CD14-positive monocyte (primary cell): ENCODE data around the gene UVRAG. TPM values are rescaled to one million over a fixed set of nuclear protein-coding genes. Genes with fewer than 3 reads are reported as not detected.
A peak's percentile ranks its signal among the peaks of the same experiment; 100 is the strongest.
"Not testable (repeated sequence)": the region's sequence is repeated elsewhere in the genome, so short reads cannot be mapped to it uniquely, and the experiment has no call there.

Experiments
- DNase-seq, 3 donors: peaks; one replicate each; pipeline ENCODE4 v3.0.0-alpha.2; 2011 to 2022
- H2AFZ ChIP-seq: 2 replicates; pipeline ENCODE4 v1.6.0; 2012; ENCODE audit warnings: mild to moderate bottlenecking, low read depth, low read length, inconsistent platforms; ENCODE audit not compliant: insufficient read depth, poor library complexity, severe bottlenecking
- H3K27ac ChIP-seq, 2 donors: 1 replicate in 1 of 2; 2 replicates in 1 of 2; pipeline ENCODE4 v1.5.1; 2012 to 2013; ENCODE audit warnings: low read length in 2 of 2, control low read depth in 1 of 2, inconsistent platforms in 1 of 2, low read depth in 1 of 2, mild to moderate bottlenecking in 1 of 2
- H3K27me3 ChIP-seq, 2 donors: one replicate each; pipeline versions ENCODE4 v1.6.0 to v1.6.1; 2011 to 2013; ENCODE audit warnings: low read length in 2 of 2; ENCODE audit not compliant: control insufficient read depth in 2 of 2, insufficient read depth in 2 of 2
- H3K36me3 ChIP-seq, 2 donors: replicated peaks in 1 of 2; 1 replicate in 1 of 2; 2 replicates in 1 of 2; pipeline versions ENCODE4 v1.5.1 to v1.6.1; 2012 to 2013; ENCODE audit warnings: low read length in 2 of 2, control low read depth in 1 of 2, inconsistent platforms in 1 of 2, mild to moderate bottlenecking in 1 of 2; ENCODE audit not compliant: insufficient read depth in 2 of 2, control insufficient read depth in 1 of 2
- H3K4me1 ChIP-seq, 2 donors: 1 replicate in 1 of 2; 2 replicates in 1 of 2; pipeline versions ENCODE4 v1.5.1 to v1.6.1; 2012 to 2013; ENCODE audit warnings: low read length in 2 of 2, control low read depth in 1 of 2, inconsistent platforms in 1 of 2, mild to moderate bottlenecking in 1 of 2, moderate library complexity in 1 of 2; ENCODE audit not compliant: insufficient read depth in 2 of 2, control insufficient read depth in 1 of 2
- H3K4me2 ChIP-seq: replicated peaks from 2 replicates; pipeline ENCODE3; 2012; ENCODE audit warnings: low read length, moderate library complexity, mild to moderate bottlenecking; ENCODE audit not compliant: poor library complexity, severe bottlenecking; ENCODE audit errors: extremely low read depth
- H3K4me3 ChIP-seq, 3 experiments: fragments of 200-600 bp in 1 of 3; sonication (generic) in 1 of 3; replicated peaks in 1 of 3; 1 replicate in 2 of 3; 2 replicates in 1 of 3; pipeline ENCODE4 v1.5.1; 2011 to 2013; ENCODE audit warnings: low read length in 3 of 3, mild to moderate bottlenecking in 3 of 3, control low read depth in 2 of 3, low read depth in 2 of 3, inconsistent platforms in 1 of 3, moderate library complexity in 1 of 3
- H3K79me2 ChIP-seq: 2 replicates; pipeline ENCODE4 v1.6.0; 2012; ENCODE audit warnings: mild to moderate bottlenecking, control low read depth, inconsistent platforms, low read length, moderate library complexity; ENCODE audit not compliant: insufficient read depth
- H3K9ac ChIP-seq: 2 replicates; pipeline ENCODE4 v1.6.0; 2017; ENCODE audit warnings: low read length, mild to moderate bottlenecking; ENCODE audit not compliant: insufficient read depth, poor library complexity, severe bottlenecking
- H3K9me3 ChIP-seq, 2 donors: replicated peaks in 1 of 2; 1 replicate in 1 of 2; 2 replicates in 1 of 2; pipeline versions ENCODE4 v1.5.1 to v1.6.1; 2012 to 2013; ENCODE audit warnings: low read length in 2 of 2, control low read depth in 1 of 2; ENCODE audit not compliant: control insufficient read depth in 1 of 2, insufficient read depth in 1 of 2
- H4K20me1 ChIP-seq: 2 replicates; pipeline ENCODE4 v1.6.0; 2012; ENCODE audit warnings: mild to moderate bottlenecking, low read length, control low read depth, moderate library complexity; ENCODE audit not compliant: insufficient read depth
- H3K27ac Mint-ChIP-seq, 7 donors: one replicate each; pipeline ENCODE4 v1.8.0; 2020; ENCODE audit warnings: mild to moderate bottlenecking in 7 of 7, mixed read lengths in 7 of 7, moderate library complexity in 6 of 7, inconsistent platforms in 2 of 7
- H3K27me3 Mint-ChIP-seq, 3 donors: one replicate each; pipeline ENCODE4 v1.8.0; 2021 to 2022; ENCODE audit warnings: low read depth in 3 of 3, mild to moderate bottlenecking in 3 of 3, mixed read lengths in 3 of 3, moderate library complexity in 3 of 3, inconsistent platforms in 1 of 3
- H3K36me3 Mint-ChIP-seq, 2 donors: one replicate each; pipeline ENCODE4 v1.8.0; 2020; ENCODE audit warnings: mixed read lengths in 2 of 2, inconsistent platforms in 1 of 2, mild to moderate bottlenecking in 1 of 2
- H3K4me1 Mint-ChIP-seq: one replicate; pipeline ENCODE4 v1.8.0; 2020; ENCODE audit warnings: mild to moderate bottlenecking, mixed read lengths
- H3K4me3 Mint-ChIP-seq, 2 donors: one replicate each; pipeline ENCODE4 v1.8.0; 2020; ENCODE audit warnings: mild to moderate bottlenecking in 2 of 2, mixed read lengths in 2 of 2, moderate library complexity in 1 of 2
- H3K9me3 Mint-ChIP-seq, 7 donors: one replicate each; pipeline ENCODE4 v1.8.0; 2020 to 2022; ENCODE audit warnings: mixed read lengths in 7 of 7, mild to moderate bottlenecking in 6 of 7, moderate library complexity in 6 of 7, inconsistent platforms in 2 of 7
- WGBS: methylation state at CpG from one replicate; pipeline ENCODE4 v1.1.5; 2013; ENCODE audit warnings: missing lambda C conversion rate; ENCODE audit not compliant: insufficient coverage; 5-methylcytosine and 5-hydroxymethylcytosine counted together
- intact Hi-C, 2 donors: fragments of 100-400 bp; cut with micrococcal nuclease; formaldehyde crosslinking; loops; one replicate each; pipeline versions ENCODE4 v1.15.0 to v1.15.1; 2023
- polyA plus RNA-seq, 3 donors: library from polyadenylated mRNA; depleted of rRNA in 1 of 3; unstranded in 2 of 3; stranded (reverse) in 1 of 3; fragments of 300-500 nt in 2 of 3; fragments of >200 nt in 1 of 3; fragmentation: Illumina TruSeq in 2 of 3; gene quantifications; 1 replicate in 2 of 3; 2 replicates in 1 of 3; pipeline ENCODE4 v1.2.3, GENCODE V29; 2012 to 2021
- TF ChIP-seq, protein P1 (sequence below): fragments of 200-600 bp; IDR thresholded peaks from one replicate; pipeline ENCODE4 v1.8.0; 2022; ENCODE audit warnings: antibody characterized with exemption, mild to moderate bottlenecking

Gene UVRAG
- polyA plus RNA-seq, 3 donors, result 13.7 to 20.5 (median 20.0) TPM

DNA sequence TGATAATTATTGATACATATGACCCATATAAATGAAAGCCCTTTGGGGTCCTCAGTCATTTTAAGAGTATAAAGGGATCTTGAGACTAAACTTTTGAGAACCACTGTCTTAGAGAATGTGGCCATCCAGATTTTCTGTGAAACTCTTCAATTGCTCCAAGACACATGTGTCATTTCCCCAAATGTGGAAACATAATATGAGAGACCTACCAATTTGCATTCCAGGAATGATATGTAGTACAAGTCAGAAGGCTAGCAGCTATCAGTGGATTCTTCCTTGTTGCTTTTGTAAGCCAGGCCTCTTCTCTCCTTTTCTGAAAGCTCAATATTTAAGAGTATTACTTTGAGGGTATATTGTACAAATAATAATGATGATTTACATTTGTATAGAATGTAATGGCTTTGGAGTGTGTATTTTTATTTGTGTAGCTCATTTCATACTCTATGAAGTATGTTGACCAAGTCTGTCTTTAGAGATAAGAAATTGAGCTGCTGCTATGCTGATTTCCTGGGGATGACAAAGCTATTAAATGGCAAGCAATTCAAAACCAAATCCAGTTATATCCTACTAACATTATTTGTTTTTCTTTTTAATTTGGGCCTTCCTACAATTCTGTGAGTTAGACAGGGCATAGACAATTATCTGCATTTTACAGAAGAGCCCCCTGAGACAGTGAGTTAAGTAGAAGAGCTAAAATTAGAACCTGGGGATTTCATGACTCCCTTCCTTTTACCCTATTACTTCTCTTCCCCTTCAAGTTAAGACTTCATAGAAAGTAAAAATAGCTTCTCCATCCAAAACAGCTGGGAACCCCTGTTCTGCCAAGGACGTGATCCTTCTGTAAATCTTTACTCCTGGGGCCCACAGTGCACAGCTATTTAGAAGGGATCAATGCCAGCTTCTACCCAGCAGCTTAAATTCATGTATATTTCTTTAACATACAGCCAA is 259.4 kb downstream of the UVRAG start:
- no peaks in the 10 kb centered on the region for H3K27me3 ChIP-seq
- no peak for DNase-seq
- no CpG with 5 or more reads among the region's 1 CpG for WGBS
- Mint-ChIP-seq H3K36me3 (peaks cover 16 to 26% of the 10 kb centered on the region in 2 donors), H3K9me3 (peaks cover 0 to 6% (median 4%) of the 10 kb centered on the region in 7 donors), H3K4me1 (peaks cover 42% of the 10 kb centered on the region), H3K27me3 (no peaks in the 10 kb centered on the region), H3K27ac (peak overlapping the region in 3 of 7 donors; percentile 35 to 56 (median 43)), H3K4me3 (no peak overlapping the region)
- peaks cover 12% of the 10 kb centered on the region for H4K20me1 ChIP-seq
- no peak overlapping the region for H3K4me2 ChIP-seq
- peak overlapping the region in 1 of 2 donors; percentile 17 for H3K27ac ChIP-seq
- H3K9ac ChIP-seq, result no peak overlapping the region
- TF ChIP-seq, protein P1, sequence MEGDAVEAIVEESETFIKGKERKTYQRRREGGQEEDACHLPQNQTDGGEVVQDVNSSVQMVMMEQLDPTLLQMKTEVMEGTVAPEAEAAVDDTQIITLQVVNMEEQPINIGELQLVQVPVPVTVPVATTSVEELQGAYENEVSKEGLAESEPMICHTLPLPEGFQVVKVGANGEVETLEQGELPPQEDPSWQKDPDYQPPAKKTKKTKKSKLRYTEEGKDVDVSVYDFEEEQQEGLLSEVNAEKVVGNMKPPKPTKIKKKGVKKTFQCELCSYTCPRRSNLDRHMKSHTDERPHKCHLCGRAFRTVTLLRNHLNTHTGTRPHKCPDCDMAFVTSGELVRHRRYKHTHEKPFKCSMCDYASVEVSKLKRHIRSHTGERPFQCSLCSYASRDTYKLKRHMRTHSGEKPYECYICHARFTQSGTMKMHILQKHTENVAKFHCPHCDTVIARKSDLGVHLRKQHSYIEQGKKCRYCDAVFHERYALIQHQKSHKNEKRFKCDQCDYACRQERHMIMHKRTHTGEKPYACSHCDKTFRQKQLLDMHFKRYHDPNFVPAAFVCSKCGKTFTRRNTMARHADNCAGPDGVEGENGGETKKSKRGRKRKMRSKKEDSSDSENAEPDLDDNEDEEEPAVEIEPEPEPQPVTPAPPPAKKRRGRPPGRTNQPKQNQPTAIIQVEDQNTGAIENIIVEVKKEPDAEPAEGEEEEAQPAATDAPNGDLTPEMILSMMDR, result no peak
- H3K4me3 ChIP-seq, result no peak overlapping the region
- peaks cover 2 to 7% of the 10 kb centered on the region in 2 donors for H3K36me3 ChIP-seq
- H3K9me3 ChIP-seq, result no peaks in the 10 kb centered on the region
- intact Hi-C loops, result no loop called here
- no peak overlapping the region for H2AFZ ChIP-seq
- peaks cover 5% of the 10 kb centered on the region for H3K79me2 ChIP-seq
- peaks cover 22 to 33% of the 10 kb centered on the region in 2 donors for H3K4me1 ChIP-seq

DNA sequence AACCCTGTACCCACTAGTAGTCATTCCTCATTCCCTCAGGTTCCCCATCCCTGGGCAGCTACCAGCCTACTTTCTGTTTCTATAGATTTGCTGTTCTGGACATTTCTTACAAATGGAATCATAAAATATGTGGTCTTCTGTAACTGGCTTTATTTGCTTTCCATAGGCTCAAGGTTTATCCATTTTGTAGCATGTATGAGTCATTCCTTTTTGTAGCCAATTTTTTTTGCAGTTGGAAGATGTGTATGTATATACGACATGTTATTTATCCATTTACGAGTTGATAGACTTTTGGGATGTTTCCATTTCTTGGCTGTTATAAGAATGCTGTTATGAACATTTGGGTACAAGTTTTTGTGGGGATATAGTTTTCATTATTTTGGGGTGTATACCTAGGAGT is 260.7 kb downstream of the UVRAG start:
- TF ChIP-seq, protein P1, result no peak
- 100% methylated on average over 1 of the region's 2 CpGs for WGBS
- intact Hi-C loops, result no loop called here

GRCh38 chr11:76076253-76076652 is 261.2 kb downstream of the UVRAG start:
- H3K27me3 Mint-ChIP-seq, DNase-seq, H3K4me3 ChIP-seq, H2AFZ ChIP-seq, intact Hi-C loops, H3K79me2 ChIP-seq, H3K4me2 ChIP-seq, H3K9me3 ChIP-seq, H3K9me3 Mint-ChIP-seq, H3K9ac ChIP-seq, H3K27me3 ChIP-seq, H4K20me1 ChIP-seq, H3K36me3 ChIP-seq, H3K4me3 Mint-ChIP-seq, H3K27ac ChIP-seq: not testable (repeated sequence)
- H3K4me1 ChIP-seq, result peaks cover 13 to 24% of the 10 kb centered on the region in 2 donors
- Mint-ChIP-seq H3K36me3 (peaks cover 14 to 25% of the 10 kb centered on the region in 2 donors), H3K27ac (peak overlapping the region in 1 of 7 donors; percentile 27), H3K4me1 (peaks cover 36% of the 10 kb centered on the region)
- WGBS, result no CpG with 5 or more reads among the region's 4 CpGs

More for the DNA sequence above, 260.7 kb downstream of the UVRAG start:
- peaks cover 14 to 20% of the 10 kb centered on the region in 2 donors for H3K36me3 Mint-ChIP-seq
- peaks cover 19 to 29% of the 10 kb centered on the region in 2 donors for H3K4me1 ChIP-seq
- no peak for DNase-seq
- no peak overlapping the region for H3K4me3 Mint-ChIP-seq
- no peak overlapping the region for H3K4me2 ChIP-seq
- H3K27me3 ChIP-seq, result no peaks in the 10 kb centered on the region
- peaks cover 0 to 6% (median 4%) of the 10 kb centered on the region in 7 donors for H3K9me3 Mint-ChIP-seq
- H3K27ac Mint-ChIP-seq, result peak overlapping the region in 2 of 7 donors; percentile 12 to 27
- peaks cover 5% of the 10 kb centered on the region for H3K79me2 ChIP-seq
- no peak overlapping the region for H3K27ac ChIP-seq
- peaks cover 38% of the 10 kb centered on the region for H3K4me1 Mint-ChIP-seq
- H3K4me3 ChIP-seq, result no peak overlapping the region
- H3K9ac ChIP-seq, result no peak overlapping the region
- no peaks in the 10 kb centered on the region for H3K27me3 Mint-ChIP-seq
- H2AFZ ChIP-seq, result no peak overlapping the region
- H3K9me3 ChIP-seq, result no peaks in the 10 kb centered on the region
- no peaks in the 10 kb centered on the region for H3K36me3 ChIP-seq
- H4K20me1 ChIP-seq, result peaks cover 8% of the 10 kb centered on the region
